H54 (cell line): Measurements from ENCODE around the gene CCDC136.

Experiments used
- DNase-seq: peaks from one replicate; pipeline ENCODE4 v3.0.0; 2011; ENCODE audit warnings: low spot score, mixed read lengths; ENCODE audit not compliant: insufficient read length
- FAIRE-seq: peaks from 3 replicates; lab custom pipeline; 2011; peaks lifted over from hg19 to GRCh38; lab: Jason Lieb, UNC
- POLR2A ChIP-seq: IDR thresholded peaks from 2 replicates; pipeline ENCODE4 v1.6.1; 2011; ENCODE audit warnings: low read depth, mild to moderate bottlenecking, low read length

CCDC136 gene

GRCh38 chr7:128827971-128828711 lies 36.4 kb downstream of the CCDC136 start:
- TF ChIP-seq POLR2A = no peak
- FAIRE-seq (no peak), DNase-seq (peak; percentile 85)

DNA sequence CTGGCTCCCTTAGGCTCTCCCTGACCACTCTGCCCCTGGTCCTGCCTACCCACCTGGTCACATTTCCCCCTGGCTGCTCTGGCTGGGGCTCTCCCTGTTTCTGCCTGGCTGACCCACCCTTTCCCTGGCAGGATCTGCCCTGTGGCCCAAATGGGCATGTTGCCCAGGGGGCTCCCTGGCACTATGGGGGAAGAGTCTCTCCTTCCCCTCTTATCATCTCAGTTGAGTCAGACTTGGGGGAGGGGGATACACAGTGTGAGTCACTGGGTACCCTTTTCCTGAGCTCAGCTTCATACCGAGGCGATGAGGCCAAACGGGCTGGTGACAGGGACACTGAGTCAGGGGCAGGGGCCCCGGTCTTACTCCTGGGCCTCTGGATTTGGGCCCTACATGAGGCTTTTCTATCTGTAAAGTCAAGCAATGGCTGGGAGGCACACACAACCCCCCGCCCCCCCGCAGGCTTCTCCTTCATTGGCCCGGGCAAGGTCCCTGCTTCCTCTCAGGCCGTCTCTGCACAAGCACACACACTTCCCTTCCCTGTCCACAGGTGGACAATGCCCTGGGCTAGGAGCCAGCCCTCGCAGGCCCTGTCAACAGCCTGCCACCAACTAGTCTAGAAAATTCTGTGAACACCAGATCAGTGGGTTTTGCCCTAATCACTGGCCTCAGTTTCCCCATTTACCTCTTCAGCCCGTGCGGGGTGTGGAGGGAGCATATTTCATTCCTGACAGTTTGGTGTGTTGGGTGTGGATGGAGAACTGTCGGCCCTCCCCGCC lies 37.8 kb downstream of the CCDC136 start:
- no peak for FAIRE-seq
- DNase-seq = peak; percentile 75
- TF ChIP-seq POLR2A = no peak

DNA sequence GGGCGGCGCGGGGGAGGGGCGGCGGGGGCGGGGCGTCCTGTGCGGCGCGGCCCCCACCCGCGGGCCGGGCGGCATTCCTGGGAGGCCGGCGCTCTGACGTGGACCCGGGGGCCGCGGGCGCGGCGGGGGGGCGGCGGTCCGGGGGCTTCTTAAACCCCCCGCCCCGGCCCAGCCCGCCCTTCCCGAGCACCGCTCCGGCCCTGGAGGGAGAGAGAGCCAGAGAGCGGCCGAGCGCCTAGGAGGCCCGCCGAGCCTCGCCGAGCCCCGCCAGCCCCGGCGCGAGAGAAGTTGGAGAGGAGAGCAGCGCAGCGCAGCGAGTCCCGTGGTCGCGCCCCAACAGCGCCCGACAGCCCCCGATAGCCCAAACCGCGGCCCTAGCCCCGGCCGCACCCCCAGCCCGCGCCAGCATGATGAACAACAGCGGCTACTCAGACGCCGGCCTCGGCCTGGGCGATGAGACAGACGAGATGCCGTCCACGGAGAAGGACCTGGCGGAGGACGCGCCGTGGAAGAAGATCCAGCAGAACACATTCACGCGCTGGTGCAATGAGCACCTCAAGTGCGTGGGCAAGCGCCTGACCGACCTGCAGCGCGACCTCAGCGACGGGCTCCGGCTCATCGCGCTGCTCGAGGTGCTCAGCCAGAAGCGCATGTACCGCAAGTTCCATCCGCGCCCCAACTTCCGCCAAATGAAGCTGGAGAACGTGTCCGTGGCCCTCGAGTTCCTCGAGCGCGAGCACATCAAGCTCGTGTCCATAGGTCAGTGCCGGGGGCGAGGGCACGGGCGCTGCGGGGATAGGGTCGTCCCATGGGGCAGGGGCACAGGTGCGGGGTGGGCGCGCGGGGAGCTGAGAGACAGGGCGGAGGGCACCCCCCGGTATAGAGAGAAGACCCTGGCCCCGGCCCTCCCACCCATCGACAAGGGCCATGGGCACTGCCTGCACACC lies 38.7 kb downstream of the CCDC136 start, which contains the start of gene FLNC:
TSS of gene FLNC (plus strand) at position 176 of the 947 bp plus-strand sequence. CDS start at position 408, 232 bp downstream.
- peak; percentile 41 for DNase-seq
- peak; percentile 81; the same call in 1 of the 2 replicates for TF ChIP-seq POLR2A
- no peak for FAIRE-seq

- no peak for FAIRE-seq
- peak; percentile 44 for DNase-seq
- peak; percentile 40; the same call in 1 of the 2 replicates for TF ChIP-seq POLR2A
Measured at GRCh38 chr7:128831178-128831993, 39.6 kb downstream of the CCDC136 start.

DNA sequence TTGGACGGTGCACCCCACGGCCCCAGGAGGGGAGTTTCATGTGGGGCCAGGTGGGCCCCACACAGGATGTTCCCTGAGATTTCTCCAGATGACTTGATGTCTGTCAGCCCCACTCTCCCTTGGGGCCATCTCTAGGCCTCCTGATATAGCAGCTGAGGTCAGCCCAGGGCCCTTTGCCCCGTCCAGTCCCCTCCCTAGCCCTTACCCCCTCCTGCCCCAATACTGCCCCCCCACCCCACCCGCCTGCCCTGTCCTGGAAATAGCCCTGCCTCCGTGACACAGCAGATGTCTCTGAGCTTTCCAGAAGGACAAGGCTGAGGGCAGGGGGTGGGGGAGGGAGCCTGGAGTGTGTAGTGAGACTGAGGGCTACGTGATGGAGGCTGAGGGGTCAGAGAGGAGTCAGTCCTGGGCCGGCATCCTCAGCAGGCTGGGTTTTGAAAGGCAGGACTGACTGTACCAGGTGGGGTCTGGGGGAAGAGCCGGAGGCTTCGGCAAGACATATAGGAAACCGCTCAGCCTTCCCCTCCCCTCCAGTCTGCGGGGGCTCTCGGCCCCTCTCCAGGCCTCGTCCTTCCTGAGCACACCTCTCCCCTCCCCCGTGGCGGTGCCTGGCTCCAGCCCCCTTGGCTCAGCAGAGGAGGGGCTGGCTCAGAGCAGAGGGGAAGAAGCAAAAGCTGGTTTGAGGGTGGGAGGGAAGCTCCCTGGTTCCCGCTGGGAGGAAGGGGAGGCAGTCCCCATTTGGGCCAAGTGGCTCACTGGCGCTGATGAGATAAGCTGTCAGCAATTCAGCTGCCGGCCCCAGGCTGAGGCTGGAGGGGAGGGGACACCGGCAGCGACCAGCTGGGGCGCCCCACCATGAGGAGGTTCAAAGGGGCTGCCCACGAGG lies 40.5 kb downstream of the CCDC136 start:
- no peak for TF ChIP-seq POLR2A
- DNase-seq = peak; percentile 41
- no peak for FAIRE-seq

DNA sequence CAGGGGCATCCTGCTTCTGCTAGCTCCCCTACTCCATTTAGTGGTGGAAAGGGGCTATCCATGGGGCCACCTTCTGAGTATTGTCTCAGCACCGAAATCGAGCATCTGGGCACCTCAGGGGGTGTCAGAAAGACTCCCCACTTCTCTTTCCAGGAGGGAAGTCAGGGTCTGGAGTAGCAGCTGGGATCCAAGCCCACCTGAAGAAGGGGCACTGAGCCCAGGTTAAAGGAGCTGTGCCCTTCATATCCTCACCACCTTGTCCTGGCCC lies 41.0 kb downstream of the CCDC136 start:
- FAIRE-seq = no peak
- no peak for TF ChIP-seq POLR2A
- DNase-seq = no peak

- peak; percentile 59 for DNase-seq
Measured at GRCh38 chr7:128833148-128833945, 41.6 kb downstream of the CCDC136 start.

DNA sequence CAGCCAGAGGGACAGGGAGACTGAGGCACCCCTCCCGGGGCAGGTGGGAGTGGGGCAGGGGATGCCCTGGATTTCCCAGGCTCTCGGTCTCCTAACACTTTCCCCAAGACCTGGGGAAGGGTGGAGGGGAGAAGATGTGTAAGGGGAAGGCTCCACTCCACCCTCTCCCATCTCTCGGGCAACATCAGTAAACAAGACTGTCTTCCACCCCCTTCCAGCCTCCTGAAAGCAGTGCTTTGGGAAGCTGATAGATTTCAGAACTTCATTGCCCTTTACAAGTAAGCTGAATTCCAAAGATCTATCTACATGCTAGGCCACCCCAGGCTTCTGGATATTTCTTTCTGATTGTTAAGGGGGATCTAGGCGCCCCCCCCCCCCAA lies 42.2 kb downstream of the CCDC136 start:
- TF ChIP-seq POLR2A = no peak
- FAIRE-seq (no peak), DNase-seq (peak; percentile 43)

More at GRCh38 chr7:128833148-128833945, 41.6 kb downstream of the CCDC136 start:
- FAIRE-seq = no peak
- TF ChIP-seq POLR2A = no peak

- no peak for FAIRE-seq
- no peak for DNase-seq
- TF ChIP-seq POLR2A = no peak
Measured at GRCh38 chr7:128835231-128835751, 43.5 kb downstream of the CCDC136 start.

GRCh38 chr7:128835790-128836641 lies 44.2 kb downstream of the CCDC136 start:
- FAIRE-seq (no peak), DNase-seq (no peak)
- no peak for TF ChIP-seq POLR2A
